ENCODE results near the gene ABCA4.
A peak's percentile ranks its signal among the peaks of the same experiment; 100 is the strongest.

Gene ABCA4

DNA sequence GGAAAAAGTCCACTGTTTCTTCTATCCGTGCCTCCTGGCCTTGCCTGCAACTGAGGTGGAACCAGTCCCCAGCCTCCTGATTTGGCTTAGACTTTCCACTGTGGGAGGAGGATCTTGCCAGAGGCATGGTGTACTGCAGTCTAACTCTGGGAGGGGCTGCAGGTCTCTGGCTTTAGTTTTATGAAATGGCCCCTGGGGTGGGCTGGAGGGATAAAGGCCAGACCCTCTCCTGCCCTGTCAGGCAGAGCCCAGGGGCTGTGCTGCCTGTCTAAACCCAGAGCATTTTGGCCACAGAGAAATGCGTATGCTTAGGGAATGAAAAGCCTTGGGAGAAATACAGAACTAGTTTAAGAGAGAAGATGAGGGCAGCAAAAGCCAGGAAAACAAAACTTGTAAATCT is 73.0 kb downstream of the ABCA4 start:
- DNase-seq: no peak

DNA sequence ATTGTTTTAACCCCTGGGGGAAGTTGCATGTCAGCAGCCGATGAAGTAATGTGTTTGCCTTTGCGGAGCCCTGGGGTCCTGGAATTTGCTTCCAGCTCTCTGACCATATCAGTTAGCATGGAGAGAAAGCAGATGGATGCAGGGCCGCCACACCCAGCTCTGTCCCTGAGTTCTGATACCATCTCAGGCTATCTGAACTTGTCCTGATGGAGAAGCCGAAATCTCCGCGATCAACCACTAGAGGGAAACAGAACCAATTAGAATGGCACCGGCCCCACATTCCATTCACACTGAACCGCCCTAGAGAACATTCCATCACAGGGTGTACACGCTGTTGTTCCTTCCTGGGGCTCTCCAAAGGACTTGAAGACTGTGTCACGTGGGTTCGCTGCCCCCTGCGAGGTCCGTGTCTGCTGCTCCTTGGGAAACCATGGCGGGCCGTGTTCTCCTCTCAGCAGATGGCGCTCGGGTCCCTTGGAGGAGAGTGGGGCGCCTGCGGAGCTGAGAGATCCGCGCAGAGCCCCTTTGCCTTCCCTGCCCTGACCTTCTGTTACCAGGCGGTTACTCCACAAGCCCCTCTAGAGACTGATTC is 75.4 kb downstream of the ABCA4 start:
- DNase-seq: peak; percentile 40

DNA sequence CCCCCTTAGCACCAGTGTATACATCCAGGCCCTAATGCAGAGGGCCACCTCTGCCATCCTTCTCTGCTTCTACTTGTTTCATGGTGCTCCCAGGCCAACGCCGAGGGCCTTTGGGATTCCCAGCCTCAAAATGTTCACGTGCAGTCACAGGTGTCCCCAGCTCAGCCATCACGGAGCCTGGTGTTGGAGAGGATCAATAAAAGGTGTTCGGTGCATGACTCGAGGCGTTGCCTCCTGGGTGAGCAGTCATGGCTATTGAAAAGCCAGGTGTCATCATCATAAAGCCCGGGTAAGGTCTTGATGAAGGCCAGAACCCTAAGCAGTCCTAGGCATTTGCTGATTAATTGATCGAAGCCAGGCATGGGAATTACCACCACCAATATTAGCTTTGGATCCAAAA is 76.1 kb downstream of the ABCA4 start:
- no peak for DNase-seq

DNA sequence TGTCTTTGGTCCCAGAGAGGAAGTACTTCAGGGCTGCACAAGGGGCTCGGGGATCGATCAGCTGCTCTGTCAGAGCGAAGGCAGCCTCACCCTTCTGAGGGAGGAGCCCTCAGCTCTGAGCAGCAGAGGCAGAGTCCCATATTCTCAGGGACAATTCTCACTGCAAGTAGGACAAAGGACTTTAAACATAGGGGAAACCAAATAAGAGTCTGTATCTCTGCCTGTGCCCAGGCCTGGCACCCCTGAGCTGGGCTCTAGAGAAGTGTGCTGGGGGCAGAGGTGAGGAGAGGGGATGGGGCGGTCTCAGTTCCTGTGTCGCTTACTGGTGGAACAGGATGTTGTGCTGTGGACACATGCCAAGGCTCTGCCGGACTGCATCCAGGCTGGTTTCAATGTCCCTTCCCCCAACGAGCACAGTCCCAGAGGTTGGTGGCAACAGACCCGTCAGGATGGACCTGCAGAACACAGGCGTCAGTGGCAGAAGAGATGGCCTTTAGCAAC is 76.6 kb downstream of the ABCA4 start:
- DNase-seq: no peak

DNA sequence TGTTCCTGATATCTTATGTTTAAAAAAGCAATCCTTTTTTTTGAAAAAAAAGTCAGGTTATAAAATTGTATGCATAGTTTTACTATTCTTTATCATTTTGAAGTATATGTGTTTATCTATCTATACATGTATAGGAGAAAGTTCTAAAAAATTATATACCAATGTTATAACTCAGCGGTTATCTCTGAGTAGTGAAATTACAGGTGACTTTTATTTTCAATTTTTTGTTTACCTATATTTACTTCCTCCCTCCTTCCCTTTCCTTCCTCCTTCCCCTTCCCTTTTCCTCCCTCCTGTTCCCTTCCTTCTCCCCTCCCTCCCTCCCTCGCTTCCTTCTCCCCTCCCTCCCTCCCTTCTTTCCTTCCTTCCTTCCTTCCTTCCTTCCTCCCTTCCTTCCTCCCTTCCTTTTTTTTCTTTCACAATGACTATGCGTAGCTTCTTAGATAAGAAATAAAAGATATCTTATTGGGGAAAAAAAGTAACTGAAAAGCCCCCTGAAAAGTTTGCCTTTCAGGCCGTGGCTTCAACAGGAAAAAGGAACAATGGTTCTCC is 77.1 kb downstream of the ABCA4 start:
- no peak for DNase-seq

DNA sequence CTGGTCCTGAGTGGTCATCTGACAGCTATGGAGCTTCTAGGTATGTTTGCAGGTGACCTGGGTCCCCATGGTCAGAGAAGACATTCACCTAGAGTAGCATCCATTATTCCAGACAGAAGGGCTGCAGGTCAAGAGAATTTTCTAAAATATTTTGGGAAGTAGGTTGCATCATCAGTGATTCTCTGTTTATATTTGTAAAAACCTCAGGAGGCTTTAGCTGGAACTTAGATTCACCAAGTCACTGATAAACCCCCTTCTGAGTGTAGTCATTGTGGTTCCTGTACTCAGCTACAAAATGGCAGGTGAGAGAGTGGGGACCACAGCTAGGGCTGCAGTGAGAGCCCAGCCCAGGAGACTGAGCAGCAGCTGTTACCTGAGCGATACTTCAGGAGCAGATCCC is 78.6 kb downstream of the ABCA4 start:
- no peak for DNase-seq

DNA sequence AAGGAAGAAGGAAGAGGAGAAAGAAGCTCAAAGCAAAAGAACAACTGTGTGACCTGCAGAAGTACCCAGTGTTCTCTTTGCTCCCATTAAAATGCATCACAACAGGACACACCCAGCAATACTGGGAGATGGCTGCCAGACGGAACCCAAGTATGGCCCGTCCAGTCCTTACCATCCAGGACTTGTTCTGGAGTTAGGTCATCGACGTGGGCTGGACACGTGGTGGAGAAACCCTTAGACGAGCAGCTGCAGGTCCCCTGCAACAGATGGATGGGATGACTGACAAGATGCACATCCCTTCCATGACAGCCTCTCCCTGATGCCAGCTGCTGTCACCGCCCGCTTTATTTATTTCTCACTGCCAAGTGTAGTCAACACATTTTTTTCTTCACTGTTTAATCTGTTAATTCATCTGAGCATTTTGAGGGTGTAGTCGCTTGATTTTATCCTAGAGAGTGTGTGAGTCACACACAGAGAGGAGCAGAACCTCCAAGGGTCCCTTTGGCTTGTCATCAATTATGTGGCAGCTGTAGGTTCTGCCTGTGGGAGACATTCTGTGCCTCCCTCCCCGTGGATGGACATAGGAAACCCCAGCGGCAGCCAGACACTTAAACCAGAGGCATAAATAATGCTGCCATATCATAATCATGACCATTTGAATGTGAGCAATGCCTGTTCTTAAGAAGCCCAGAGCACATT is 80.9 kb downstream of the ABCA4 start:
- DNase-seq: peak; percentile 69

DNA sequence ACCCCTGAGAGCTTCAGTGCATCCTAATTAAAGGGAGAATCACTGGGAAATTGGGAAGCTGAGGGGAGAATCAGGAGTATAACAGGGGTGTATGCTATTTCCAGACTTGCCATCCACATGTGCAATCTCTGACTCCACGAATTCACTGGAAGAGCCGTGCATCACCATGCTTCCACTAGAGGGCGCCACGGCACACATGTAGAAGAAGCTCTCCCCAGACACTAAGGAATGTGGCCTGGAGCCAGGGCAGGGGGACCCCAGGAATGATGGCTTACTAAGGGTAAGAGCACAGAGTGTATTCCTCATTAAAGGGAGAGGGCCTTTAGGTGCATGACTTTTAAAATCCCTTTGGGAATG is 81.5 kb downstream of the ABCA4 start:
- DNase-seq: peak; percentile 63

DNA sequence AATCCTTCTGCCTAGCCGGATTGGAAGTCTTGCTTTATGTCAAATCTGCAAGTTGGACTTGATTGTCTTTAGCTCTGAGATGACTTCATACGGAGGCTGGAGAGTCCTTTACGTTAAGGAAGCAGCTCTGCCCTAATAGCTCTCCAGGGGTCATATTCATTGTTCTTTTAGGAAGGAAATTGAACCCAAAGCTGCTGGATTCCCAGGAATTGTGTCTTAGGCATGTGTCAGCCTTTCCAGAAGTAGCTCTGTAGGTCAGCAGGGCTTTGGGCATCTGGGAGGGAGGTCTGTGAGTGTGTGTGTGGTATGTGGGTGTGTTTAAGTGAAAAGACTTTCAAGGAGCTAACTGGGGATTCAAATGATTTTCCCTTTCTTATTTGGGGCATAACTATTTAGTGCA is 82.4 kb downstream of the ABCA4 start:
- DNase-seq: no peak

DNA sequence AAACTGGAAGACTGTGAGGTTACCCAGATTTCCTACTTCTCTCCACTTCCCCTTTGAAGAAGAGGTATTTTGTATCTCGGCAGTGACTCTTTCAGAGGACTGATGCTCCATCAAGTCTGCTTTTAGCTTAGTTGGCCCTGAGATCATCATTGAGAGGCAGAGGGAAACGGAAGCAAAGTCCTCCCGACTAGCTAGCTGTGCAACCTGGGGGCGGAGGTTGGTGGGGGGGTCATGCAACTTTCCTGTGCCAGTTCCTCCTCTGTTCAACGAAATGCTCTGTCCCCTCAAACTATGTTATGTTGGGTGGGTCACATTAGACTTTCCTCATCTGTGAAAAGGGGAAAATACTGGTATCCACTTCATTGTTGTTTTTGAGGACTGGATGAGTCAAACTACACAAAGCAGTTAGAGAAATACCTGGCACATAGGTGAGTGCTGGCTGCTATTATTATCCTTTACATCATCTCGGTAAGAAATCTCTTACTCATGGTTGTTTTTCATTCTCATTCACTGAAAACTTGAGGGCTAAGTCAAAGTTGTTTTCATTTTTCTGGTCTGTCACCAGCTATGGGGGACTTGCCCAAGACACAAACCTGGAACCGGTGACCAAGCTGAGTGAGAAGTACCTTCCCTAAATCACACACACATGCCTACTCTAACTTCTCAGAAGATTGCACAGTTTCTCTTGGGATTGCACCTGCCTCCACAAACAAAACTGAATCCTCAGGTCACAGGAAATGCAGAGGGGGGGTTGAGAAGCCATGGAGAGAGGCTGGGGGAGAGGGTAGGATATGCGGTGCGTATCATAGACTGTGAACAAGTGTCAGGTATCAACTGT is 83.3 kb downstream of the ABCA4 start:
- DNase-seq: no peak

DNA sequence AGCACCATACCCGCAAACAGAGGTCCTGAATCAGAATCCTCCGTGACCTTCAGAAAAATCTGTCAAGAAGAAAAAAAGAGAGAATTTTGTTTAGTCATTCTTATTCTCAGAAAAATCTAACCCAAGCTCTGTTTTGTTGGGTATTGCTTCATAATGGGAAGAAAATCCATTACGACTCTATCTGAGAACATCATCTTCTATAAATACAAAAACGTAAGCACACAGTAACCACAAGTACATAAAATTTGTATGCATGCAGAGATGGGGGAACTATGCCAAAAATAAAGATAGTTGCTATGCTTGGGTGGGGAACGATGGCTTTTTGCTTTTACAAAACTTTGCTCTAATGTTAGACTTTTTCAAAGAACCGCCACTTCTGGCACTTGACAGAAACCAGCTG is 84.2 kb downstream of the ABCA4 start:
- DNase-seq: no peak

DNA sequence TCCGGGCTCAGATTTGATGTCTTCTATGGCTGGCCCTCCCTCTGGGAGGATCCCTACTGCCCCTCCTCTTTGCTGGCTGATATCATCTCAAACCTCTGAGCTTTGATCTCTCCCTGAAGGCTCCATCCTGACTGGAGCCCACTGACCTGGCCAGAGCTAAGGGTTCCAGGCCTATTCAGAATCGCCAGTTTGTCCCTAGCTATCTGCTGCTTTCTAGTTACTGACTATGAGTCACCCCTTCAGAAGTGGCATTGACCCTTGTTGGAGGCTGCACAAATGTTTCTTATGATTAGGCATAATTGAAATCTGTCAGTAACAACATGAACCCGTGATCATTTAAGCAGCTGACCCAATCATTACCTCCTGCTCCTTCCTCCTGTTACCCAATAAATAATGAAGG is 87.1 kb downstream of the ABCA4 start:
- DNase-seq: no peak

DNA sequence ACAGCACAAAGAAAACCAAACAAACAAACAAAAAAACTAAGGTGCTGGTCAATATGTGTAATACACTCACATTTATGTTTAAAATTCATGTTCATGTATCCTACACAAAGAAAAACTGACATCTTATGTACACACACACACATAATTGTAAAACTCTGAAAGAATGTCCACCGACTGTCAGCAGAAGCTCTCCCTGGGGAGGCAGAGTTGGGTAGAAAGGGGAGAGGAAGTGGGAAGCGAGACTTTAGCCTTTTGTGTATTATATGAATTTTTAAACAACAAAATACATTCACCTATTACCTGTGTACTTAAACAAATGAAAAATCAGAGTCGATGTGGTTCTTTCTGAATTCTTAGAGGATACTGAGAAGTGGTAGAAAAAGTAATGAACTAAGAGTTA is 88.3 kb downstream of the ABCA4 start:
- DNase-seq: no peak

DNA sequence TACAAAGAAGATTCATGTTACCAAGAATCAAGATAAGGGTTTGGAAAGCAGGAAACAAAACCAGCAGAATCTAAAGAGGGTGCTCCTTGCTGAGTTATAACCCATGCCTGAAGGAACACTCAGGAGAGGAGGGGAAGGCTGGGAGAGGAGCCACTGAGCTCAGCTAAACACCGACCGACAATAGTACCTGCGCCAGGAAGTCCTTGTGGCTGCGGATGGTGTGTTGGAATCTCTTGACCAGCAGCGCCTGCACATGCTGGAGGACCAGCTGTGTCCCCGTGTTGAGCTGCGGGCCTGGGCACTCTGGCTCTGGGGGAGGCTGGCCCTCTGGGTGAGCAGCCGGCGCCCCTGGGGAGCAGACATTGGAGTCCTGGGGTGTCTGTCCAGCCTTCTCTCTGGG is 89.4 kb downstream of the ABCA4 start:
- no peak for DNase-seq

DNA sequence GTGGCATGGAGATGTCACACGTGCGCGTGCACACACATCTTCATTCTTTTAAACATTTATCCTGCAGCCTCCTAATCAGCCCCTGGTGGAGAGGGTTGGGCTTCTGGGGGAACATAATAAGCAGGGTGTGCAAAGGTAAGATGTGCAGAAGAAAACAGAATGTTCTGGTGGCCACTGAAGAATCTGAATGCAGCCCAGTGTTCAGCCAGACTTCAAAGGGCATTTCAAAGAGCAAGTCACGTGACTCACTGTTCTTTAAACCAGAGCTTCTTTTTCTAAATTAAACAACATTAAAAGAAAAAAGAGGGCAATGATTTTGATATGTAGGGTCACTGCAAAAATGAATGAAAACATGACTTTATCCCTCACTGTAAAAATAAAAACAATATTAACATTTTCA is 89.8 kb downstream of the ABCA4 start:
- no peak for DNase-seq

DNA sequence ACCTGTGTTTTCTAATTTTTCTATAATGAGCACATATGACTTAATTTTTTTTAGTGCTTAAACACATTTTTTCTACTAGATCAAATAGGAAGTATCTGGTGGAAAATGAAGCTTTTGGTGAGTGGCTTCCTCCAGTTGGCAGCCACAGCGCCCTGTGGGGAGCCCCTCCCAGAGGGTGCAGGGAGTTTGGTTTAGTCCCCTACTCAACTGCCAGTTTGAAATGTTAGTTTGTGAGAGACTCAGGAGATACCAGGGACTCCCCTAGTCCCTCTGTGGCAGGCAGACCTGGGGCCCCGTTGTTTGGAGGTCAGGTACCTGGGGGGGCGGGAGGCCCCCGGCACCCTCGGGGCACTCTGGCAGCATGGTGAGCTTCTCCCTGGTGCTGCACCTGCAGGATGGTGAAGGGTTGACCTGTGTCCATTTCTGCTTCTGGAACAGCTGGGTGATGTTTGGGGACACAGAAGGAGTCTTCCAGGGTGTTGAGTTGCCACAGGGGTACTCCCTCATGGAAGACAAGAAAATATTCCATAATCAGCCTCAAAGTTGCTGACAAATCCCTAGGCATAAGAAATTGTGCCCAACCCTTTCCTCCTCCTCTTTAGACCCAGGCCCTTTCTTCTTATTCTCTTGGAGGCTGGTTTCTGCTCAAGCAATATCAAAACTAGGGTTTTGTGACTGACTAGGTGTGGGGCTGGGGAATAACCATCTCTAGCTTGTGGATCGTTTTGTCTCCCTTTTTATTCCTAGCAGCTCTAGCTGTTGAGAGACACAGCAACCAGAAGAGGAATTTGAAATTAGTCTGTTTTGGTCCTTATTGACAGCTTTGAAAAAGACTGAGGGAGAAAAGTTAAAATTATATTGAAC is 91.6 kb downstream of the ABCA4 start:
- DNase-seq: no peak

DNA sequence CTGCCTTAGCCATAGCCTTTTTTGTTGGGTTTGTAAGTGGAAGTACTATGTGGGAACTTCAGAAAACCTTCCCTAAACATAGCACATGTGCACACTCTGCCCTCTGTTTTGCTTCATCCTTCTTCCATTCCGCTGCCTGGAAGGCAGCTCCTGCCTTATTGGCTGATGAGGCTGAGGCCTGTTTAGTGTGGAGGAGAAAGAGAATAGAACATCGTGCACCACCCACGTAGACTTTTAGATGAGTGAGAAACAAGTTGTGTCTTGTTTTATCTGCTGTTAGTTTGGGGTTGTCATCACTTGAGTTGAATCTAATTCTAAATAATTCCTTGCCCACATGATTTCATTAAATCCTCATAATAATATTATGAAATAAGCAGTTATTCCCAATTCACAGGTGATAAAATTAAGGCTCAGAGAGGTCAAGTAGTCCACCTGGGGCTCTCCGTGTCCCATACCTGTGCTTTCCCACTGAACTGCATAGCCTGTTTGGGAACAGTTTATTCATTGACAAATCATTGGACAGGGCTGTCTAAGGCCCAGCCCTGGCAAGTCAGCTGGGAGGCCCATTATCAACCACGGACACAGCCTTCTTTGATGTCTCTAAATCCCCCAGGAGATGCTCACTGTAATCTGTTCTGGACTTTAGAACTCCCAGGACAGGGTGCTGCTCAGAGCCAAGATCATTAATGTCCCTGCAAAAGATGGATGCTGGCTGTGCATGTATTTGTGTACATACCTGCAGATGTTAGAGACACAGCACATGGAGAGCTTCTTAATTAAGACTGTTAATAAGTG is 93.0 kb downstream of the ABCA4 start:
- DNase-seq: no peak

DNA sequence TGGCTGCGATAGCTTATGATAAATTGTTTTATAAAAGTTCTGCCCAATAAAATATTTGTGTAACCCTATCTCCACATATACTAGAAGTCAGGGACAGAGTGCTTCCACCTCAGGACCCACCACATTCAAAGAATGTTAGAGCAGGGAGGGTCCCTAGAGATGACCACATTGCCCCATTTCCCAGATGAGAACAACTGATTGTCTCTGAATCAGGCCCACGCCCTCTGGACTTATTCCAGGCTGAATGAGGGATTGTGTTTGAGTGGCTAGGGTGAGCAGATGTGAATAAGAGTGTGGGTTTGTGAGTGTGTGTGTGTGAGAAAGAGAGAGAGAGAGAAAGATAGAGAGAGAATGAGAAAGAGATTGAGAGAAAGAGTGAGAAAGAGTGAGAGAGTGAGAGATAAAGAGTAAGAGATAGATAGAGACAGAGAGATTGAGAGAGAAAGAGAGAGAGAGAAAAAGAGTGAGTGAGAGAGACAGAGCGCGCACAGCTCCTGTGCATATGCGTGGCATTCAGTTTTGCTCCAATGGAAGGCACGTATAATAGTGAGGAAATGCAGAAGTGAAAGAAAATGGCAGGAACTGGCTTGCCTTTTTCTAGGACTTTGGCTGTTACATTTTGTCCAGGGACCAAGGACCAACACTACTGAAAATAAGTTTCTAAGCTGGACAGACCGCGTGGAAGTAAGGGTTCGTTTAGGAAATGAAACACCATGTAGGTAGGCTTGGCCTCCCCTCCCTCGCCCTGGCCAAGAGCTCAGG is 94.1 kb downstream of the ABCA4 start:
- no peak for DNase-seq

DNA sequence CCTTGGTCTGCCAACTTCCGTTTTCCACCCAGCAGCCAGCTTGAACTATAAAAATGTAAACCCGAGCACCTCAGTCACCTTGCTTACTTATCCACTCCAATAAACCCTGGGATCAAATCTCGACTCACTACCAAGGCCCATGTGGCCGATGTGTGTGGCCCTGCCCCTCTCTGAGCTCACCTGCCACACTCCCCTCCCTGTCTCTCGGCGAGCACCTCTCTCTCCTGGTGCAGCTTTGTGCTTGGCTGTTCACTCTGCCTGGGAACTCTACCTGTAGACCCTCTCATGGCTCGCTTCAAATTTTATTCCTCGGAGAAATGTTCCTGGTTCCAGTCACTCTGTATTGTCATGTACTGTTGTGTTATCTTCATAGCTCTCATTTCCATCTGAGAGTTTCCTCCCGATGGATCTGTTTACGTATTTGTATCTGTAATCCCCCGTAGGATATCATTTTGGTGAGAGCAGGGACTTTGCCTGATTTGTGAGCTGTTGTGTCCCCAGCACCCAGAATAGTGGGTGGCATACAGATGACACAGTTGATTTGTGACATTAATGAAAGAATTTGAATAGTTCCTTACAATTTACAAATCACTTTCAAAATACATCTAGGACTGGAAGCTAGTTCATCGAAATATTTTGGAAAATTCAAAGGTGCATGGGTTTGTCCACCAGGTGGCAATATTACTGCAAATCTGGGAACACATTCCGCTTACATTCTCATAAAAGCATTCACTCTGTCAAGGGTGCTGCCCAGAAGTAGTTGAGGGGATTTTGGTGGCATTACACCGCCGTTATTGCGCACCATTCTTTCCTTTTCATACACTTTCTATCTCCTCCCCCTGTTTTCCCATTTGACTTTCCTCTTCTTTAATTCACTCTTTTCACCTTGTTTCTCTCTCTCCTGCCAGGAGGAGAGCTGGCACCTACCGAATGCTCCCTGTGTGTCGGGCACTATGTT is 95.3 kb downstream of the ABCA4 start:
- DNase-seq: peak; percentile 34
